DOHH2 (cell line): ENCODE data around the gene MYO10.

ENCODE experiments used
- H3F3A ChIP-seq: fragments of 200-600 bp; sonication (generic), shearing (Covaris generic); 2 replicates; pipeline ENCODE4 v1.6.0; 2016; ENCODE audit warnings: antibody characterized with exemption, mild to moderate bottlenecking; ENCODE audit not compliant: control insufficient read depth, insufficient read depth
- H3K27ac ChIP-seq: fragments of 200-600 bp; sonication (generic); 2 replicates; pipeline ENCODE4 v1.5.1; 2014; ENCODE audit warnings: low read depth, mild to moderate bottlenecking, low read length, moderate library complexity
- H3K27me3 ChIP-seq: fragments of 200-600 bp; sonication (generic); 2 replicates; pipeline ENCODE4 v1.6.1; 2014; ENCODE audit warnings: mild to moderate bottlenecking, low read length, mixed read lengths; ENCODE audit not compliant: control insufficient read depth
- H3K36me3 ChIP-seq: fragments of 200-600 bp; sonication (generic); 2 replicates; pipeline ENCODE4 v1.6.1; 2014; ENCODE audit warnings: mild to moderate bottlenecking, low read length, moderate library complexity, mixed read lengths; ENCODE audit not compliant: control insufficient read depth
- H3K4me1 ChIP-seq: fragments of 200-600 bp; sonication (generic); 2 replicates; pipeline ENCODE4 v1.6.1; 2014; ENCODE audit warnings: mild to moderate bottlenecking, low read length, mixed read lengths; ENCODE audit not compliant: control insufficient read depth
- H3K4me2 ChIP-seq: fragments of 200-600 bp; sonication (generic); 2 replicates; pipeline ENCODE4 v1.6.0; 2014; ENCODE audit warnings: mild to moderate bottlenecking, low read length, moderate library complexity
- H3K4me3 ChIP-seq: fragments of 200-600 bp; sonication (generic); 2 replicates; pipeline ENCODE4 v1.5.1; 2014; ENCODE audit warnings: mild to moderate bottlenecking, low read length, mixed read lengths
- H3K79me2 ChIP-seq: fragments of 200-600 bp; sonication (generic); 2 replicates; pipeline ENCODE4 v1.6.1; 2014; ENCODE audit warnings: mild to moderate bottlenecking, low read length, mixed read lengths; ENCODE audit not compliant: control insufficient read depth
- H3K9me2 ChIP-seq: fragments of 200-600 bp; sonication (generic); replicated peaks from 2 replicates; pipeline ENCODE4 v1.6.1; 2014; ENCODE audit warnings: mild to moderate bottlenecking, low read length, mixed read lengths; ENCODE audit not compliant: control insufficient read depth
- H3K9me3 ChIP-seq: fragments of 200-600 bp; sonication (generic); 2 replicates; pipeline ENCODE4 v1.6.1; 2014; ENCODE audit warnings: antibody characterized with exemption, low read length, mixed read lengths; ENCODE audit not compliant: control insufficient read depth, insufficient read depth
- H4K20me1 ChIP-seq: fragments of 200-600 bp; sonication (generic); 2 replicates; pipeline ENCODE4 v1.6.0; 2014; ENCODE audit warnings: low read depth, mild to moderate bottlenecking, antibody characterized with exemption, low read length, moderate library complexity; ENCODE audit not compliant: control insufficient read depth, insufficient read depth
- EZH2phosphoT487 ChIP-seq: fragments of 200-600 bp; sonication (generic); IDR thresholded peaks from 2 replicates; pipeline ENCODE4 v1.6.1; 2017; ENCODE audit warnings: borderline replicate concordance, mild to moderate bottlenecking, antibody characterized with exemption, low read length, moderate library complexity, mixed read lengths
- TF ChIP-seq, protein P1 (sequence below): fragments of 200-600 bp; sonication (generic); IDR thresholded peaks from one replicate; pipeline ENCODE4 v1.5.1; 2014; ENCODE audit warnings: antibody characterized with exemption, mild to moderate bottlenecking, low read depth, low read length; ENCODE audit not compliant: poor library complexity, severe bottlenecking

Gene MYO10

DNA sequence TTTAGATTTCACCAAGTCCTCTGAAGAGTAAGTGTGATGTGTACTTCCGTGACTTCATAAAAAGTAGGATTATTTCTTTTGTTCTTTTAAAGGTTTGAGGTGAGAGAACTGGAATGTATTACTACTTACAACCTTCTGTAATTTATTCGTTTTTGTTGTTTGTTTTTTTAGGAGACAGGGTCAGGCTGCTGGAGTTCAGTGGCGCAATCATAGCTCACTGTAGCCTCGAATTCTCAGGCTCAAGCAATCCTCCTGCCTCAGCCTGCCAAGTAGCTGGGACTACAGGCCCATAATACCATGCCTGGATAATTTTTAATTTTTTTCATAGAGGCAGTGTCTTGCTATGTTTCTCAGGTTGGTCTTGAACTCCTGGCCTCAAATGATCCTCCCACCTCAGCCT, 251.0 kb downstream of the MYO10 start:
- Histone ChIP-seq H3K4me2 (no peak overlapping the region), H3K9me3 (no peaks in the 10 kb centered on the region), H3K79me2 (no peaks in the 10 kb centered on the region), H3K36me3 (no peaks in the 10 kb centered on the region), H3K27ac (no peak overlapping the region), H3K4me1 (no peaks in the 10 kb centered on the region), H3F3A (no peaks in the 10 kb centered on the region), H3K27me3 (no peaks in the 10 kb centered on the region; the same call in 1 of the 2 replicates), H3K4me3 (no peak overlapping the region), H3K9me2 (no peaks in the 10 kb centered on the region), H4K20me1 (no peaks in the 10 kb centered on the region)
- TF ChIP-seq, protein P1, sequence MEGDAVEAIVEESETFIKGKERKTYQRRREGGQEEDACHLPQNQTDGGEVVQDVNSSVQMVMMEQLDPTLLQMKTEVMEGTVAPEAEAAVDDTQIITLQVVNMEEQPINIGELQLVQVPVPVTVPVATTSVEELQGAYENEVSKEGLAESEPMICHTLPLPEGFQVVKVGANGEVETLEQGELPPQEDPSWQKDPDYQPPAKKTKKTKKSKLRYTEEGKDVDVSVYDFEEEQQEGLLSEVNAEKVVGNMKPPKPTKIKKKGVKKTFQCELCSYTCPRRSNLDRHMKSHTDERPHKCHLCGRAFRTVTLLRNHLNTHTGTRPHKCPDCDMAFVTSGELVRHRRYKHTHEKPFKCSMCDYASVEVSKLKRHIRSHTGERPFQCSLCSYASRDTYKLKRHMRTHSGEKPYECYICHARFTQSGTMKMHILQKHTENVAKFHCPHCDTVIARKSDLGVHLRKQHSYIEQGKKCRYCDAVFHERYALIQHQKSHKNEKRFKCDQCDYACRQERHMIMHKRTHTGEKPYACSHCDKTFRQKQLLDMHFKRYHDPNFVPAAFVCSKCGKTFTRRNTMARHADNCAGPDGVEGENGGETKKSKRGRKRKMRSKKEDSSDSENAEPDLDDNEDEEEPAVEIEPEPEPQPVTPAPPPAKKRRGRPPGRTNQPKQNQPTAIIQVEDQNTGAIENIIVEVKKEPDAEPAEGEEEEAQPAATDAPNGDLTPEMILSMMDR = no peak
- no peak for TF ChIP-seq EZH2phosphoT487

DNA sequence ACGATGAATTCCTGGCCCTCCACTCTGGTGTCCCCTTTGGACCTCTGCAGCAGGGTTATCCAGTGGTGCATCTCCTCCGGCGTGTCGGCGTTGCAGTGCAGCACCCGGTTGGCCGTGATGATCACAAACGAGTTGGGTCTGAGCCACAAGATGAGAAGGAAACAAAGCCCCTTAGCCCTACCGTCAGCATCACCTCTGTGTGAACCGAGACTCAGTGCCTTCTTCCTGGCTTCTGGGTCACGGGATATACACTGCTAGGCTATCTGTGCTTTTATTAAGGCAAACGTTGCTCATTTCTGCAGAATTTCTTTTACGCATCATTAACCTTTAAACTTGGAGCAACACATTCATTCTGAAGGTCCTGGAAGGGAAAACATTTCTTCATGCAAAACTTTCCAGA, 254.2 kb downstream of the MYO10 start:
- no peaks in the 10 kb centered on the region for H3F3A ChIP-seq
- H3K36me3 ChIP-seq = no peaks in the 10 kb centered on the region
- no peak overlapping the region for H3K4me3 ChIP-seq
- H3K79me2 ChIP-seq = no peaks in the 10 kb centered on the region
- TF ChIP-seq, protein P1 = no peak
- H3K9me2 ChIP-seq = no peaks in the 10 kb centered on the region
- no peaks in the 10 kb centered on the region for H3K9me3 ChIP-seq
- no peak overlapping the region for H3K4me2 ChIP-seq
- H3K4me1 ChIP-seq = no peaks in the 10 kb centered on the region
- no peaks in the 10 kb centered on the region; the same call in 1 of the 2 replicates for H3K27me3 ChIP-seq
- H3K27ac ChIP-seq = no peak overlapping the region
- no peaks in the 10 kb centered on the region for H4K20me1 ChIP-seq

DNA sequence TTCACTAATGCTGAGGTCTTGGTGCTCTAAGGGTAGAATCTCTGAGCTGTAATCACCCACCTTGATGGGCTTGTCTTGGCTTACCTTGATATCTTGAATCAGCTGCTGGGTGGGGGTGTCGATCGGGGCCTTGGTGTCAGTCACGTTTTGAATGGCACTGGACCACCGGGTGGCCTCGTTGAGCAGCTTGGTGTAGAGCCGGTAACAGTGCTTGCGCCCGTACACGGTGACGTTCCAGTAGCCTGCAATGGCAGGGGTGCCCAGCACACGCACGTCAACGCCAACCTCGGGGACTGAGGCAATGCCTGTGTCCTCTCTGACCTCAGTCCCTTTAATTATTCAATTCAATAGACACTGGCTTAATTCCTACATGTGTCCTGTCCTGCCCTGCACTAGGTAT, 256.2 kb downstream of the MYO10 start:
- Histone ChIP-seq H3K36me3 (no peaks in the 10 kb centered on the region), H3K4me1 (no peaks in the 10 kb centered on the region), H3F3A (no peaks in the 10 kb centered on the region)

More for the DNA sequence above, 256.2 kb downstream of the MYO10 start:
- no peak overlapping the region for H3K4me2 ChIP-seq
- no peak overlapping the region for H3K4me3 ChIP-seq
- TF ChIP-seq EZH2phosphoT487 = no peak
- TF ChIP-seq, protein P1 = no peak
- no peak overlapping the region for H3K27ac ChIP-seq
- no peaks in the 10 kb centered on the region for H3K79me2 ChIP-seq
- H3K9me2 ChIP-seq = no peaks in the 10 kb centered on the region
- H3K9me3 ChIP-seq = no peaks in the 10 kb centered on the region
- H3K27me3 ChIP-seq = no peaks in the 10 kb centered on the region; the same call in 1 of the 2 replicates
- H4K20me1 ChIP-seq = no peaks in the 10 kb centered on the region
